ENCODE measurements around the gene NAE1.

NAE1 gene

DNA sequence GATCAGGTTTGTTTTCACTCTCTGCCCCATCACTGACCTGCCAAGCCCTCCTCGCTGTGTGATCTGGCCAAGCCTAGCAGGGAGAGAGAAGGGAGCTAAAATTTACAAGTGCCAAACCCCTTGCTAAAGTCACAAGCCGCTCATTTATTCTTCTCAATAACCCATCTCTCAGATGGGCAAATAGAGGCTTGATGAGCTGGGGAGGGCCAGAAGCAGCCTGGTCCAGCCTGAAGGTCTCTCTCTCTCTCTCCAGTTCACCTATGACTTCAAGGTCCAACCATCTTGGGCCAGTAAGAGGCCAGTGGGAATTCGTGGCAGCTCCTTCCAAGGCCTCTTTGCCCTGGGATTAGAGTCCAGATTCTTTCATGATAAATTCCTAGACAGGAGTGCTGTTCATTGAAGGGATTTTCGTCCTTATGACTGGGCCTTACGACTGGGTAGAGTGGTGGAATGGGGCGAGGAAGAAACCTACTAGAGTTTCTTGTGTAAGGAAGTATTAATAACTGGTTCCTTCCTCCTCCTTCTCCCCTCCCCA lies 16.8 kb upstream of the NAE1 start:
- Histone ChIP-seq H3K27ac (ENCODE audit: low read length) (no peak overlapping the region), H3K79me2 (ENCODE audit: insufficient read depth, low read length) (no peaks in the 10 kb centered on the region), H3K9me3 (ENCODE audit: insufficient read depth, low read length, severe bottlenecking) (no peaks in the 10 kb centered on the region), H3K4me1 (ENCODE audit: insufficient read depth, low read length) (no peaks in the 10 kb centered on the region), H3K4me3 (ENCODE audit: low read depth in 1 of 2, low read length in 2 of 2) (no peak overlapping the region), H4K20me1 (ENCODE audit: insufficient read depth, low read length) (no peaks in the 10 kb centered on the region; the same call in 1 of the 2 replicates), H3K9ac (ENCODE audit: low read depth, low read length) (no peak overlapping the region), H3K4me2 (ENCODE audit: insufficient read depth, low read length) (no peak overlapping the region), H3K27me3 (ENCODE audit: insufficient read depth, low read length, poor library complexity) (no peaks in the 10 kb centered on the region), H2AFZ (ENCODE audit: low read depth, low read length) (no peak overlapping the region), H3K36me3 (ENCODE audit: insufficient read depth, low read length) (no peaks in the 10 kb centered on the region)
- ATAC-seq (ENCODE audit: insufficient read depth, low read depth) (no peak), DNase-seq (no peak)
- TF ChIP-seq EZH2 (IDR thresholded peaks at IDR 0.05; ENCODE audit: borderline replicate concordance, low read depth, low read length, severe bottlenecking), result no peak

- Histone ChIP-seq H3K4me2 (ENCODE audit: insufficient read depth, low read length) (no peak overlapping the region), H3K27ac (ENCODE audit: low read length) (no peak overlapping the region), H3K4me3 (ENCODE audit: low read depth in 1 of 2, low read length in 2 of 2) (no peak overlapping the region), H3K36me3 (ENCODE audit: insufficient read depth, low read length) (no peaks in the 10 kb centered on the region), H3K79me2 (ENCODE audit: insufficient read depth, low read length) (no peaks in the 10 kb centered on the region), H3K27me3 (ENCODE audit: insufficient read depth, low read length, poor library complexity) (no peaks in the 10 kb centered on the region), H2AFZ (ENCODE audit: low read depth, low read length) (no peak overlapping the region), H3K9ac (ENCODE audit: low read depth, low read length) (no peak overlapping the region), H4K20me1 (ENCODE audit: insufficient read depth, low read length) (no peaks in the 10 kb centered on the region; the same call in 1 of the 2 replicates), H3K9me3 (ENCODE audit: insufficient read depth, low read length, severe bottlenecking) (no peaks in the 10 kb centered on the region), H3K4me1 (ENCODE audit: insufficient read depth, low read length) (no peaks in the 10 kb centered on the region)
- DNase-seq (no peak), ATAC-seq (ENCODE audit: insufficient read depth, low read depth) (no peak)
- TF ChIP-seq CTCF (IDR thresholded peaks at IDR 0.05; ENCODE audit: borderline replicate concordance, extremely low read depth, low read length, poor library complexity, severe bottlenecking) (no peak), EZH2 (IDR thresholded peaks at IDR 0.05; ENCODE audit: borderline replicate concordance, low read depth, low read length, severe bottlenecking) (no peak)
Observed at GRCh38 chr16:66846831-66847230, 16.1 kb upstream of the NAE1 start.

DNA sequence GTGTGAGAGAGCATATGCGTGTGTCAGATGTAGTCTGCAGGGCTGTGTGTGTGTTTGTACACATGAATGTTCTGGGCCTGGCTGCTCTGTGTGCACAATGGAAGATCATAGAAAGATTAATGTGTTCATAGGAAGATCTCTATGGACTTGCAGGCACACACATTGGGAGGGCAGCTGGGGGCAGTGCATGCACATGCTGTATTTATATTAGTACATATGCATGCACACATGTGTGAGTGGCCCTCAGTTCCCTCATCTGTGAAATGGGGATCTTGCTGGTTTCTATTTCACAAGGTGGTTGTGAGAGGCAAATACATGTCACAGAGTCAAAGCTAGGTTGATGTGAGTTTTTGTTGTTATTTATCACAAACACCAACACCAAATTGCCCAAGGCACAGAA lies 15.5 kb upstream of the NAE1 start:
- Histone ChIP-seq H3K27ac (ENCODE audit: low read length) (no peak overlapping the region), H3K4me2 (ENCODE audit: insufficient read depth, low read length) (no peak overlapping the region), H3K4me1 (ENCODE audit: insufficient read depth, low read length) (no peaks in the 10 kb centered on the region), H3K9ac (ENCODE audit: low read depth, low read length) (no peak overlapping the region), H3K27me3 (ENCODE audit: insufficient read depth, low read length, poor library complexity) (no peaks in the 10 kb centered on the region), H3K36me3 (ENCODE audit: insufficient read depth, low read length) (no peaks in the 10 kb centered on the region), H2AFZ (ENCODE audit: low read depth, low read length) (no peak overlapping the region), H4K20me1 (ENCODE audit: insufficient read depth, low read length) (no peaks in the 10 kb centered on the region; the same call in 1 of the 2 replicates), H3K4me3 (ENCODE audit: low read depth in 1 of 2, low read length in 2 of 2) (no peak overlapping the region), H3K79me2 (ENCODE audit: insufficient read depth, low read length) (no peaks in the 10 kb centered on the region), H3K9me3 (ENCODE audit: insufficient read depth, low read length, severe bottlenecking) (no peaks in the 10 kb centered on the region)
- ATAC-seq (ENCODE audit: insufficient read depth, low read depth) (no peak), DNase-seq (no peak)
- TF ChIP-seq EZH2 (IDR thresholded peaks at IDR 0.05; ENCODE audit: borderline replicate concordance, low read depth, low read length, severe bottlenecking), result no peak
- no peak for TF ChIP-seq CTCF (IDR thresholded peaks at IDR 0.05; ENCODE audit: borderline replicate concordance, extremely low read depth, low read length, poor library complexity, severe bottlenecking)

DNA sequence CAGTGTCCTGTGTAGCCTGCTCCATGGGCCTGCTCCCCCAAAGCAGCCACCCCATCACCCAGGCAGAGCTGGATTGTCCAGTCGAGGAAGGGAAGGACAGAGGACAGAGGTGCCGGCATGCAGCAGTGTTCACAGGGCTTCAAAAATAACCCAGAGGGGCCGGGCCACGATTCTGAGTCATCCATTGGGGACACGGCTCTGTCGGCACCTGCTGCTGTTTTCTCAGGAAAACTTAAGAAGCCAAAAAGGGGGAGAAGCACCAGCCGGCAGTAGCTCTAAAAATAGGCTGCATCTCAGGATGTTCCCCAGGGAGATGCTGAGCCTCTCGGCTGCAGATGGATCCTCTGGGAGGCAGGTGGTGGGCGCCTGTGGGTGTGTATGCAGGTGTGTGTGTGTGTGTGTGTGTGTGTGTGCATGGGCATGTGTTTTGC lies 15.0 kb upstream of the NAE1 start:
- TF ChIP-seq CTCF (IDR thresholded peaks at IDR 0.05; ENCODE audit: borderline replicate concordance, extremely low read depth, low read length, poor library complexity, severe bottlenecking) (no peak), EZH2 (IDR thresholded peaks at IDR 0.05; ENCODE audit: borderline replicate concordance, low read depth, low read length, severe bottlenecking) (no peak)
- DNase-seq, result no peak
- Histone ChIP-seq H3K9ac (ENCODE audit: low read depth, low read length) (no peak overlapping the region), H3K4me3 (ENCODE audit: low read depth in 1 of 2, low read length in 2 of 2) (no peak overlapping the region), H4K20me1 (ENCODE audit: insufficient read depth, low read length) (no peaks in the 10 kb centered on the region; the same call in 1 of the 2 replicates), H3K4me2 (ENCODE audit: insufficient read depth, low read length) (no peak overlapping the region), H3K79me2 (ENCODE audit: insufficient read depth, low read length) (no peaks in the 10 kb centered on the region), H3K27me3 (ENCODE audit: insufficient read depth, low read length, poor library complexity) (no peaks in the 10 kb centered on the region), H3K9me3 (ENCODE audit: insufficient read depth, low read length, severe bottlenecking) (no peaks in the 10 kb centered on the region), H3K27ac (ENCODE audit: low read length) (no peak overlapping the region), H2AFZ (ENCODE audit: low read depth, low read length) (no peak overlapping the region), H3K4me1 (ENCODE audit: insufficient read depth, low read length) (no peaks in the 10 kb centered on the region), H3K36me3 (ENCODE audit: insufficient read depth, low read length) (no peaks in the 10 kb centered on the region)
- ATAC-seq (ENCODE audit: insufficient read depth, low read depth), result no peak
